Ovary (tissue), 9 donors: Measurements from ENCODE around the gene PCYOX1L. TPM values are rescaled to one million over a fixed set of nuclear protein-coding genes. Genes with fewer than 3 reads are reported as not detected.

Source experiments
- DNase-seq, 5 donors: peaks; one replicate each; pipeline ENCODE4 v3.0.0-alpha.2; 2019 to 2020
- H3K27ac ChIP-seq, 2 donors: fragments of 200-600 bp; one replicate each; pipeline versions ENCODE4 v1.5.1 to v1.8.0; 2019 to 2022
- H3K27me3 ChIP-seq: fragments of 200-600 bp; one replicate; pipeline ENCODE4 v1.8.0; 2022
- H3K36me3 ChIP-seq: fragments of 200-600 bp; sonication (generic); one replicate; pipeline ENCODE4 v1.5.1; 2019
- H3K4me1 ChIP-seq: one replicate; pipeline ENCODE4 v1.8.1; 2013; ENCODE audit warnings: mild to moderate bottlenecking, moderate library complexity; ENCODE audit not compliant: insufficient read depth
- H3K4me3 ChIP-seq: fragments of 200-600 bp; sonication (generic); one replicate; pipeline ENCODE4 v1.5.1; 2017
- H3K9me3 ChIP-seq, 2 donors: fragments of 200-600 bp in 1 of 2; sonication (generic) in 1 of 2; one replicate each; pipeline versions ENCODE4 v1.5.1 to v1.8.1; 2013 to 2019; ENCODE audit warnings: mild to moderate bottlenecking in 1 of 2, moderate library complexity in 1 of 2
- EP300 ChIP-seq: sonication (generic); formaldehyde crosslinking; IDR thresholded peaks from one replicate; pipeline ENCODE4 v1.6.1; 2017; ENCODE audit warnings: antibody characterized with exemption
- POLR2A ChIP-seq: fragments of 450-650 bp; IDR thresholded peaks from one replicate; pipeline ENCODE4 v1.6.1; 2017; ENCODE audit warnings: antibody characterized with exemption, mild to moderate bottlenecking, moderate library complexity
- WGBS, 3 donors: extraction: QIAGEN DNeasy Blood & Tissue Kit in 1 of 3; methylation state at CpG; one replicate each; pipeline versions ENCODE4 v1.1.5 to v1.1.7; 2013 to 2017; 5-methylcytosine and 5-hydroxymethylcytosine counted together
- intact Hi-C, 4 donors: fragments of 100-400 bp; cut with DNase I; formaldehyde crosslinking; loops; one replicate each; pipeline versions ENCODE4 v1.11.0 to v1.15.1; 2022 to 2023
- polyA plus RNA-seq, 2 donors: library from polyadenylated mRNA; stranded (reverse); fragments of 200-250 nt in 1 of 2; fragments of 350-450 nt in 1 of 2; fragmentation: Illumina TruSeq in 1 of 2; extraction: RNeasy Lipid Tissue Mini Kit (QIAGEN cat#74804) in 1 of 2; gene quantifications; one replicate each; pipeline ENCODE4 v1.2.3, GENCODE V29; 2013 to 2014
- total RNA-seq, 7 donors: library from RNA; depleted of rRNA in 2 of 7; stranded (reverse); fragments of >200 nt in 2 of 7; fragmentation: NEBNext Ultra II Directional in 3 of 7; extraction: Animal tissue kit (Norgen Biotek cat#: 25700) in 3 of 7; gene quantifications; one replicate each; pipeline versions ENCODE4 v1.1.0 to v1.2.4, GENCODE V29; 2016 to 2023
- TF ChIP-seq, protein P1 (sequence below), 3 donors: fragments of 450-650 bp in 2 of 3; fragments of 200-600 bp in 1 of 3; IDR thresholded peaks; one replicate each; pipeline versions ENCODE4 v1.5.1 to v1.8.0; 2016 to 2022; ENCODE audit warnings: antibody characterized with exemption in 3 of 3, mild to moderate bottlenecking in 1 of 3
- donor health status: DM: no; HTN: no; CAD: no; lungs with moderate emphysema.
- donor health status: DM: no; HTN: no; CAD: no.
- donor health status: Bipolar disorder and iron deficiency.
- donor health status: DM: yes; HTN: yes; CAD: no.
- donor health status: DM: no; HTN: no; CAD: no.
- donor health status: DM: yes; HTN: yes; CAD: no.

Gene PCYOX1L
- total and polyA plus RNA-seq, 9 donors = 5.8 to 15.2 (median 8.8) TPM

- Histone ChIP-seq H3K27ac (no peak overlapping the region), H3K9me3 (no peaks in the 10 kb centered on the region), H3K4me1 (no peaks in the 10 kb centered on the region), H3K4me3 (no peak overlapping the region), H3K36me3 (no peaks in the 10 kb centered on the region), H3K27me3 (no peaks in the 10 kb centered on the region)
- intact Hi-C loops = loop anchor here in 1 of 4 donors (5.0 kb wide), 1 partner anchor 189 kb away; no protein-coding TSS in a partner anchor
- 84 to 89% (median 85%) methylated on average over 22 of the region's 22 CpGs for WGBS, 3 donors
- DNase-seq = no peak
- TF ChIP-seq EP300 = no peak
Observed at GRCh38 chr5:149367972-149368645, 10.3 kb downstream of the PCYOX1L start.

- Histone ChIP-seq H3K9me3 (no peaks in the 10 kb centered on the region), H3K4me3 (no peak overlapping the region), H3K36me3 (no peaks in the 10 kb centered on the region), H3K4me1 (no peaks in the 10 kb centered on the region), H3K27me3 (no peaks in the 10 kb centered on the region), H3K27ac (no peak overlapping the region)
- intact Hi-C loops = no loop called here
- no peak for TF ChIP-seq POLR2A
- TF ChIP-seq, protein P1, sequence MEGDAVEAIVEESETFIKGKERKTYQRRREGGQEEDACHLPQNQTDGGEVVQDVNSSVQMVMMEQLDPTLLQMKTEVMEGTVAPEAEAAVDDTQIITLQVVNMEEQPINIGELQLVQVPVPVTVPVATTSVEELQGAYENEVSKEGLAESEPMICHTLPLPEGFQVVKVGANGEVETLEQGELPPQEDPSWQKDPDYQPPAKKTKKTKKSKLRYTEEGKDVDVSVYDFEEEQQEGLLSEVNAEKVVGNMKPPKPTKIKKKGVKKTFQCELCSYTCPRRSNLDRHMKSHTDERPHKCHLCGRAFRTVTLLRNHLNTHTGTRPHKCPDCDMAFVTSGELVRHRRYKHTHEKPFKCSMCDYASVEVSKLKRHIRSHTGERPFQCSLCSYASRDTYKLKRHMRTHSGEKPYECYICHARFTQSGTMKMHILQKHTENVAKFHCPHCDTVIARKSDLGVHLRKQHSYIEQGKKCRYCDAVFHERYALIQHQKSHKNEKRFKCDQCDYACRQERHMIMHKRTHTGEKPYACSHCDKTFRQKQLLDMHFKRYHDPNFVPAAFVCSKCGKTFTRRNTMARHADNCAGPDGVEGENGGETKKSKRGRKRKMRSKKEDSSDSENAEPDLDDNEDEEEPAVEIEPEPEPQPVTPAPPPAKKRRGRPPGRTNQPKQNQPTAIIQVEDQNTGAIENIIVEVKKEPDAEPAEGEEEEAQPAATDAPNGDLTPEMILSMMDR (IDR thresholded peaks at IDR 0.05) = no peak
- 85 to 96% (median 90%) methylated on average over 2 of the region's 2 CpGs for WGBS, 3 donors
- DNase-seq = no peak
Observed at GRCh38 chr5:149370878-149371277, 13.0 kb downstream of the PCYOX1L start.

DNA sequence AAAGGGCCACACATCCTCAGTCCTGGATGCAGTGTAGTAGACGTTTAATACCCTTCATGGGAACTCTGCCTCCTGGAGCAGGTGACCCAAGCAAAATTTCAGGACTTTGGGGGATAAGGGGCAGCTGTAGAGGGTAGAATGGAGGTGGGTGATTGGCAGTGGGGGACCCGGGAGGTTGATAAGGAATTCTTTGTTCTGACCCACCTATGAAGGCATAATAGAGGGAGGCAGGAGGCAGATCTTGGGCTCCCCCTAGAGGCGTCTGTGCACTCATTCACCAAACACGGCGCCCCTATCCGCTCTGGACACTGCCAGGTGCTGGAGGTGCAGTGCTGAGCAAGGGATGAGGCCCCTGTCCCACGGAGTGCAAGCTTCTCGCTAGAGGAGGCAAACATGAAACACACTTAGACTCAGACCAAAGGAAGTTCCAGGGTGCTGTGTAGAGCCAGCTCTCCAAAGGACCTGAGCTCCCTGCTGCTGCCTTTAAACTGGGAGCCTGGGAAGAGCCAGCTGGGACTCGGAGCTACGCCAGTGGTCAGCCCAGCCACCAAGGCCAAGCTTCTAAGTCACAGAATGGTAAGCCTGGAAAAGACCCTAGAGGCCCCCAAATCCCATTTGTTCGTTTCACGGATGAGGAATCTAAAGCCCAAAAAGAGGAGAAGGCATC, 13.6 kb downstream of the PCYOX1L start:
- Histone ChIP-seq H3K4me3 (no peak overlapping the region), H3K36me3 (no peaks in the 10 kb centered on the region), H3K4me1 (no peaks in the 10 kb centered on the region), H3K27me3 (no peaks in the 10 kb centered on the region), H3K27ac (no peak overlapping the region), H3K9me3 (no peaks in the 10 kb centered on the region)
- TF ChIP-seq EP300 (no peak), POLR2A (no peak)
- TF ChIP-seq, protein P1 (IDR thresholded peaks at IDR 0.05) = peak in 1 of 3 donors; percentile 22
- intact Hi-C loops = no loop called here
- WGBS, 3 donors = 51 to 60% (median 56%) methylated on average over 12 of the region's 12 CpGs
- peak in 4 of 5 donors; percentile 34 to 61 (median 52) for DNase-seq

DNA sequence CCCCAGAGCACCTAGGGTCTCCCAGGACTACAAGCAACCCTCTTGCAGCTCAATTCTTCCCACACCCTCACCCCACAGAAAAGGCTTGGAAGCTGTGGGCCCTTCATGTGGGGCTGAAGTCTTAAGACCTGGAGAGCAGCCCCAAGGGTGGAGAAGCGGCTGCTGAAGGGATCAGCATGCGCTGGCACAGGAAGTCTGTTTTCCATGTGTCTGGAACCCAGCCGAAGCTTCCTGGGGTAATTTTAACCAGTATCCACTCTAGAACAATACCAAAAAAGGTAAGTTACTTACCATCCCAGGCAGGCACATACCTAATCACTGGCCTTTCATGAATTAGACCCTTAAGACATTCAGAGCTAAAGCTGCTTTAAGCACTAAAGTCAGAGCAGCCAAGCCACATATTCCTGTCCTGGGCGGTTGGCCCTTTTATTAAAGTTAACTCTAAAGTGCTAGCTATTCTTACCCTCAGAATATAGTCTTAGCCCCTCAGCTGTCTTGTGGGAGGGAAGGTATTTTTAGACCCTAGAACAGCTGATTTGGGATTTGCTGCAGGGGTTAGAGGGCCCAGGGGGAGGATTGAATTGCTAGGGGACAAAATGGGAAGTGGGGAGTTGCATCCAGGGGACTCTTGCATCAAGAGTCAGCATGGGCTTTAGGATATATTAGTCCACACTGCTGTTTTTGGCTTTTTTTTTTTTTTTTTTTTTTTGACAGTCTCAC, 14.4 kb downstream of the PCYOX1L start:
- no peaks in the 10 kb centered on the region for H3K9me3 ChIP-seq
- H3K4me1 ChIP-seq = no peaks in the 10 kb centered on the region
- H3K27me3 ChIP-seq = no peaks in the 10 kb centered on the region
- intact Hi-C loops = no loop called here
- no peak overlapping the region for H3K4me3 ChIP-seq
- WGBS, 3 donors = 48 to 74% (median 66%) methylated on average over 4 of the region's 4 CpGs
- H3K36me3 ChIP-seq = no peaks in the 10 kb centered on the region
- H3K27ac ChIP-seq = no peak overlapping the region
- TF ChIP-seq EP300 (no peak), POLR2A (no peak)
- TF ChIP-seq, protein P1 (IDR thresholded peaks at IDR 0.05) = no peak
- DNase-seq = no peak
